CD4-positive, alpha-beta T cell treated with Interleukin-6 at 100 ng/mL for 8 hours (primary cell): Measurements from ENCODE around the gene SDK1.

Source experiments
- DNase-seq: peaks from one replicate; pipeline ENCODE4 v3.0.0-alpha.2; 2020; ENCODE audit warnings: mixed read lengths, low spot score

The SDK1 gene

DNA sequence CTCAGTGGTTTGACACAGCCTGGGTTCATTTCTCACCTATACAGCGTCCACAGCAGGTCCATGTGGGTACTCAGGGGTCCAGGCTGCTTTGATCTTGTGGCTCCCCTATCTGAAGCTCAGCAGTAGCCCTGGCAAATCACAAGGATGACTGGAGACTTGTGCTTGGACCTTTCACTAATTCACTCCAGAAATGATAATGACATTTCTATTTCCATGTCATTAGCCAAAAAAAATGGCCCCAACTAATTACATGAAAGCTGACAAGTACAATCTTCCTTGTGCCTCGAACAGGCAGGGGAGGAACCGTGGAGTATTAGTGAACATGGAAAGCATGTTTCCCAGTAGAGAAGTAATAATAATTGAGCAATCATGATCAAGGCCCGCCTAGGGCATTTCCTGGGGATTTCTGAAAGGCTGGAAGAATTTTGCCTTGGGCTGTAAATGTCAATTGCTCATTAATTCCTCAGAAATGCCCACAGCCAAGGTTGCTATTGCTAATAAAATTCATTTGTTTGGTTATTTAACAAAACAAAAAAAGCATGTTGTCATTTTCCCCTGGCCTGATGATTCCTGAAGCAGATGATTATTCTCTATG lies 586.1 kb downstream of the SDK1 start:
- no peak for DNase-seq

DNA sequence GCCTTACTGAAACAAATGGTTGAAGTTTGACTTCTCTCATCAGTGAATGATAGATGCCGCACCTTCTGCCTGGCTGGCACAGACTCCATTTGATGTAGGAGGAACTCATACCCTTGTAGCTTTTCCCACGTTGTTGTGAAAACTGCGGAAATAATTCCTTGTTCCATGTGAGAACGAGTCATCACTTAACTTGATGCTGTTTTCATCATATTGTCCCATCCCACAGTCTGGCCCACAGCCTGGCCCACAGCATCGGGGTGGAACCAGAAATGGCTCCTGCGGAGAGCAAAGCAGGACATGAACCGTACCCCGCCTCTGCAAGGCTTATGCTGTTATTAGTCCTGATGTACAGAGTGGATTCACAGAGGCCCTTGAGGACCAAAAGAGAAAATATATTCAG lies 587.0 kb downstream of the SDK1 start:
- DNase-seq, result no peak

DNA sequence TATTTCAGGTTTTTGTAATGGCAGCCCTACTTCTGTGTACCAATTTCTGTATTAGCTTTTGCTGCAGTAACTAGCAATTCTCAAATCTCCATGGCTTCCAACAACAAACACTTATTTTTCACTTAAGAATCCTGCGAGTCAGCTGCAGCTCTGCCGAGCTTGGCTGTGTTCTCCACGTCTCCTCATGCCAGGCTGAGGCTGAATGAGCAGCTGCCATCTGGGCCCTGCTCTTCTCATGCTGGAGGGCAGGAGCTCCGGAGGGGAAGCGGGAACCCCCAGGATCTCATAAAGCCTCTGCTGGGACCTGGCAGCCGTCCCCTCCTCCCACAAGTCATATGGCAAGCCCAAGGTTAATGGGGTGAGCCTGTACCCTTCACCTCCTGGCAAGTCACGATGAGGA lies 591.1 kb downstream of the SDK1 start:
- no peak for DNase-seq

DNA sequence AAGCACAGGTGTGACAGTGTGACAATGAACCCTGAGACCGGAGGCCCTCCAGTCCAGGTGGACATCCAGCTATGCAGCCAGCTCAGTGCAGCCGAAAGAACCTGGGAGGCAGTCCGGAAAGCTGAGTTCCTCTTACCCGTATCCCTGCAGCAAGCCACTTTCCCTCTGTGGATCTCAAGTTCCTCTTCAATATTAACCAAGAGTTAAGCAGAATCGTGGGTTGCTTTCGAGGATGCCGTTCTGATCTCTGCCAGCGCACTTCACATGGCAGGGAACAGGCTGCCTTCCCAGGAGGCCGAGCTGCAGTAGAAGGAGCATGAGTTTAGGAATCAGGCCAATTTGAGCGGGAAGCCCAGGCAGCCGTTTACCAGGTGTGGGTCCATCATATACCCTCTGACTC lies 591.6 kb downstream of the SDK1 start:
- DNase-seq, result no peak

DNA sequence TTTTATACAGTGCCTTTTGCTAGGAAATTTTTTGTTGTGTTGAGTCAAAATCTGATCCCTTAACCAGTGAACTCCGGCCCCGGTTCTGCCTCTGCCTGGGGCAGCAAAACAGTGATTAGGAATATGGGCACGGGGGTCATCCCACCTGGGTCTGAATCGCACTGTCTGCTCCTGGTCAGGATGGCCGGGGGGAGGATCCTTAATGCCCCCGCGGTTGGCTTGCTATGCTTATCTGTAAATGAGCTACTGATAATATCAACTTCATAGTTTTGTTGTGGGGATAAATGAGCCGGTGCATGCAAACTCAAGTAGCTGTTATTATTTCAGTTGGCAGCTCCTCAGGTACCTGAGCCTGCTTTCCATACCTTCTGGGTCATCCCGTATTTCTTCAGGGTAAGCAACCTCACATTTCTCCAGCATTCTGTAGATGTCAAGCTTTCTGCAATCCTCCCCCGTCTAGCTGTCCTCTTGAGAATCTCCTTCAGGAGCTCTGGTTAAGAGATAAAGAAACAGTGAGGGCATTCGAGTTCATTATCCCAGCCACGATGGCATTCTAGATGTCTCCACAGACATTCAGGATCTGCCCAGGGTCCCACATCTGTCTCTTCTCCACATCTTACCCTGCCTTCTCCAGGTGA lies 592.2 kb downstream of the SDK1 start:
- DNase-seq, result no peak

DNA sequence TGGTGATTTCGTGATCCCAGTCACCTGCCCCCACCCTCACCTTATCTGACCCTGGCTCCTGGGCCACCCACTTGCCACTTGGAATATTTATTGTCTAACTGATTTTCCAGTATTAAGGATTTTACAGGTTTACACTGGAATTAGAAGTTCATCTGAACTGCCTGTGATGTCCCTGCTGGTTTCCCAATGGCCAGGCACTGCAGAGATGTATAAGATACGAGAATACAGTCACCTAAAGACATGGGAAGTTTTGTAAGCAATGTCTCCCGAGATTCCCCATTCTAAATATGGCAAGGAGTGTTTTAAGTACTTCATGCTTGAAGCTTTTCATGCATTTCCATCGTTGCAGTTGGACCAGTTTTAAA lies 592.7 kb downstream of the SDK1 start:
- no peak for DNase-seq

DNA sequence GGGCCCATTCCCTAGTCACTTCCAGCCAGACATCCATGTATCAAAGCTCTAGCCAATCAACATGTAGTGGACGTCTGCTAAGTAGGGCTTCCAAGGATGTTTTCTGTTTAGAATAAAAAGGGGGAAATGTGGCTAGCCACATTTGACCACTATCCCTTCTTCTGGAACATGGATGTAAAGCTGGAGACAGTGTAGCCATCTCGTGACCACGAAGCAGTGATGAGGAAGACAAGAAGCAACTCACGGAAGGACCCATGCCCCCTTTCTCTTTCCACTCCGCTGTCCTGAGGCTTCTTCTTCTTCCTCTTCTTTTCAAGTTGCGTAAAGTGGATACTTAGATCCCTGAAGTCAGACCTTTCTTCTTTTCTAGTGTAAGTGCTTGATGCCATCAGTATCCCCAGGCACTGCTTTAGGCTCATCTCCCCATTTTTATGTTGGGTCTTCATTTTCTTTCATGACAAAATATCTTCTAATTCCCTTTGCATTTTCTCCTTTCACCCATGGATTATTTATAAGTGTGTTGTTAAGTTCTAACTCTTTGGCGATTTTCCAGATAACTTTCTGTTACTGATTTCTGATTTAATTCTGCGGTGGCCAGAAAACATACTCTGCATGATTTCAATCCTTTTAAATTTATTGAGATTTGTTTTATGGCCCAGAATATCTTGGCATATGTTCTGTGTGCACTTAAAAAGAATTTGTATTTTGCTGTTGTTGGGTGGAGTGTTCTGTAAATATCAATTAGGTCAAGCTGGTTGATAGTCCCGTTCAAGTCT lies 594.5 kb downstream of the SDK1 start:
- DNase-seq, result no peak

DNA sequence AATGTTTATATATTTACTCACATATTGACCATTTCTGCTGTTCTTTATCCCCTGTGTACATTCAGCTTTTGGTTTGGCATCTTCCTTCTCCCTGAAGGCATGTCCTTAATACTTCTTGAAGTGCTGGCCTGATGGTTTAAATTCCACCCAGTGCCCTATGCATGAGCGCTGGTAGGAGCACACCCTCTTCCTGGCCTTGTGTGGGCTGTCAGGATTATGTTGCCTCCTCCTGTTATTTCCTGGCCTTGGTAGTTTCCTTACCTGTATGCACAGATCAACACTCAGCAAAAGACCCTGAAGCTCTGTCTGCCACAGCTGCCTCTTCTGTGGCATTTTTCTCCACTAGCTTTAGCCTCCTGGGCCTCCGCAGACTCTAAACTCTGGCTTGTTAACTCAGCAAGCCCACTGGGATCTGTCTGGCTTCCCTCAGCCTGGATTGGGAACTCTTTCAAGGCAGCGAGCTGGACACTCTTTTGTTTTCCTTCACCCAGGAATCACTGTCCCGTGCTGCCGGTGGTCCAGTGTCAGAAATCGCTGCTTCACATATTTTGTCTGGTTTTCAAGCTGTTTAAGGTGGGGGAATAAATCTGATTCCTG lies 595.2 kb downstream of the SDK1 start:
- DNase-seq, result no peak

DNA sequence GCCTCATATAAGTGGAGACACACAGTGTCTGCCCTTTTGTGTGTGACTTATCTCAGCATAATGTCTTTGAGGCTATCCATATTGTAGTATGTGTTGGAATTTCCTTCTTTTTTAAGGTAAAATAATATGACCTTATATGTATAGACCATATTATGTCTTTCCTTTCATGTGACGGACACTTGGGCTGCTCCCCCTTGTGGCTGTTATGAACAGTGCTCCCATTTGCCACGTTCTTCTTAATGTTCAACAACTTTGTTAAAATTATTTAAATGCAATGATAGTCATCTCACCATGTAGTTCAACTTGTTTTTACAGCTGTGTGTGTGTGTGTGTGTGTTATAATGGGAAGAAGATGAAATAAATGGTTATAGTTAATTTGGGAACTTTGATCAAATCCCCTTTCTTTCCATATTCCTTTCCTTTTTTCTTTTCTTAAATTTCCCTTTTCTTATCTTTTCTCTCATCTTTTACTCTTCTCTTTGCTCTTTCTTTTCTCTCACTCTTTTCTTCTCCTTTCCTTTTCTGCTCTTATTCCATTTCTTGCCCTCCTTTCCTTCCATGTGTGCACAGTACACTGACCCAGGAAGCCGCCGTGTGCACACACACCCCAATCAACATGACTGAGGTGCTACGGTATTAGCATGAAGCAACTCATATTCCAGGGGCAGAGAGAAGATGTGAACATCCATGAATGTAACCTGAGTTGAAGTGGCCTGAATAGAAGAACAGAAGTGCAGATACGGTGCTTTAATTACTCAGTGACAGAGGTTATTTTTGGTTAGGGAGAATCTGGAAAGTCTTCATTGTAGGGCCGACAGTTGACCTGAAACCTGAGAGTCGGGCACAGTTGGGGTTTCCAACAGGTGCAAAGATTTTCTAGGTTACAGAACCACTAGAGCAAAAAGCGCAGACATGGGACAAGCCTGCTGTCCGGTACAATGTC lies 596.6 kb downstream of the SDK1 start:
- DNase-seq, result peak; percentile 40

DNA sequence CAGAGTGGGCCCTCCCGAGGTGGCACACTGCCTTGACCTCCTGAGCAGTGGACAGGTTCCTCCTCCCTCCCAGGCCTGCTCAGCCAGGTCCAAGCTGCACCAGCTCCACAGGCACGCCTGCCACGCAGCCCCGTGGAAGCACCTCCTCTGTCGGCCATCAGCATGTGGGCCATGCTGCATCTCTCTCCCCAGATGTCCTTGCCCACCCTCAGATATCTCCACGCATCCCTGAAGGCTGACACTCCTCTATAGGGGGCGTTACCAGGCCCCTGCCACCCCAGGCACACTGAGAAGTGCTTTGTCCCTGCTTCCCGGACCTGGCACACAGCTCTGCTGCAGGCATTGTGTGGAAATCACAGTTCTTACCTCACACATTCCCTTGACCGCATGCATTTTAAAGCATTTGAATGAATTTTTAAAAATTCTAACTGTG lies 598.5 kb downstream of the SDK1 start:
- DNase-seq, result no peak

DNA sequence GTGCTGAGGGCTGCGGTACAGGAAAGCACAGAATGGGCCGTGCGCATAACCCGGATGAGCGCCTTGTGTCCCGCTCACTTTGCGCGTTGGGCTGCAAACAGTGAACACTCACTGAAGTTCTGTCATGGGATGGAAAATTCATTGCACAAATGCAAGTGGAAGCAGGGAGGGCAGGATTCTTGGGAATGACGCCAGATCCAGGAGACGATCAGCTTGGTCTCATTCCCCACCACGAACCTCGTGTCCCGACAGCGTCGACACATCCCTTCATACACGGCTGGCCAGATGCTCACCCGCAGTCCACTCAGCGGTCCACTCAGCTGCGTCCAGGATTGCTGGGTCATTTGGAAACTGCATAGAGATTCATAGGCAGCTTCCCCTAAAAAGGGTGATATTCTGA lies 607.1 kb downstream of the SDK1 start:
- no peak for DNase-seq

DNA sequence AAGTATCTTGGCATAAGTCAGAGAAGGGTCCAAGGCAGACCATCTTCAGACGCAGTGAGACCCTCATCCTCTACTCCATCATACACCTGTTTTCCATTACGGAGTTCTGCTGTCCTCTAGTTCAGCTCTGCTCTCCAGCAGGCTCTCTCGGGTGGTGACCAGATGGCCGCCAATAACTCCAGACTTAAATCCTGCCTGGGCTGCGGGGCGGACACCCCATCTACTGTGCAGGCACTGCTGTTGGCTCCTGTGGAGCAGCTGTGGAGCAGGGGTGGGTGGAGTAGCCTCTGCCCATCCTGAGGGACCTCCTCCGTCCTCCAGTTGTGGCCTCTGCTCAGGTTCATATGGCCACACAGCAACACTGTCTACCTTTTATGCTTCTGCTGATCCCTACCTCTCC lies 608.1 kb downstream of the SDK1 start:
- no peak for DNase-seq

DNA sequence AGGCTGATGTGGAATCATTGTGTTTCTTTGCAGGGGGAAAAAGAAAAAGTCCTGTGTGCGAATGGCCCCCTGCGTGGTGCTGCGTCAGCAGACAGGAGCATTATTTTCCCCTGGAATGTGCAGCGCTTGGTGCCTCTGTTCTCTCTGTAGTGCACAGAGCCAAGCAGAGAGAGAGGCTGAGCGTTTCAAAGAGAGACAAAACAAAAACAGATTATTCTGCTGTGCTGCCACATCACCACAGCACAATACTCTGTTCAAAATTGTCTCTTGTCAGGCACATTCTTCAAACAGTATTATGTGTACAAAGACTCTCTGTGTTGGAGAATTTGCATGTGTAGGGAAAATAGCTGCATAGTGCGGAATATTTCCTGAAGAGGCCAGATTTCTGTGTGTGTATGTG lies 609.0 kb downstream of the SDK1 start:
- no peak for DNase-seq

DNA sequence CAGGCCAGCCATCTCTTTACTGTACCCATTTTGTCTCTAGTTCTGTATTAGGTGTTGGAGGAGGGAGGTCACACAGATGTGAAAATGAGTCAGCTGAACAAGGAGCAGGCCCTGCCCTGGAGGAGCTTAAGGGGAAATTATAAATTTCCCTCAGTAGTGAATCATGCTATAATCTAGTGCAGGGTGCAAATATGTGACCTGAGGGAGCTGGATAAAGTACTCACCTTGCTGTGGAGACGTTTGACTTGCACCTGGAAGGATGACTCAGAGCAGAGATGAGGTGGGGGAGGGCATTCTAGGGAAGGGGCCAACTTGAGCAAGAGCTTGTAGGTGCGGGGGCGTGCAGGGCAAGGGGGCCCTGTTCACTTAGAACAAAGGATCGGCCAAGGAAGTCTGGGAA lies 610.6 kb downstream of the SDK1 start:
- no peak for DNase-seq

DNA sequence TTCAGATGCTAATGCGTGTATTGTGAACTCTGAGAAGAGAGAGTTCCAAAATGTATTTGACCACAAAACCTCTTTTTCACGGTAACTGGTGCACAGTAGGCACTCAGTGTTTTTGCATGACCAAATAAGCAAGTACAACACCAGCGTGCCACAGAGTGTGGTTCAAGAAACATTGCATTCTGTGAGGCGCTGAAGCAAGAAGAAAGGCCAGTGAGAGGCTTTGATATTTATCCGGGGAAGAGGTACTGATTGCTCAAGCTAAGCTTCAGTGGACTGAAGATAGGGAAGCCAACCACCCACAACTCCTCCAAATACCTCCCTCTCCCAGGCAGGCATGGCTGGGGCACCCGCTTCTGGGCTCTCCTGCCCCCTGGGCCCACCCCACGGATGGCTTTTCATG lies 611.2 kb downstream of the SDK1 start:
- no peak for DNase-seq

DNA sequence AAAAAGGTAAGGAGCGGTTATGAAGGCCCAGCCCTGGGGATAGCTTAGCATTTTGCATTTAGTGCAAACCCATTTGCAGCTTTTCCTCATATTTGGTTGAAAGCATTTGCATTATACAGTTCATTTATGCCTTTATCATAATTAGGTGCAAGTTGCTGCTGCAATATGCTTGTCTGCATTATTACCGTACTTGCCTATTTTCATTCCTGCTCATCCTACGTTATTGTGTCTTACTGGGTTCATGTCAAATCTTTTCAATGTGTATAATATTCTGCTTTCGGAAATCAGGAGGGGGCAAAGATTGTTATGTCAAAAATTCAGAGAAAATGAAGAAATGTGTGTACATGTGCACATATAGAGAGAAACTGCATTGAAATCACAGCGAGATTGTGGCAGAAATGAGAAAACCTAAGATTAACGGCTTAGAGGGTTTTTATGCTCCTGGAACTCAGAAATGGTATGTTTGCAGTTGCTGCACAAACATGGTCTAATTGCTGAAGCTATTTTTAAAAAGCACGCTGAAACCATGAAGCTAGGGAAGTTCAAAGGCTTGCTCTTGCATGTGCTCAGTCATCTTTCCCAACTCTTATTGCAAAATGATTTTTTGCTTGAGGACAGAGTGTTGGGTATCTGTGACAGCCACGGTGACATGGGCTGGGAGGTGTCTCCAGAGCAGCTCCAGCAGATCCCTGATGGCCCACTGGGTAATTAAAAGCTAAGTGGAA lies 613.2 kb downstream of the SDK1 start:
- no peak for DNase-seq

DNA sequence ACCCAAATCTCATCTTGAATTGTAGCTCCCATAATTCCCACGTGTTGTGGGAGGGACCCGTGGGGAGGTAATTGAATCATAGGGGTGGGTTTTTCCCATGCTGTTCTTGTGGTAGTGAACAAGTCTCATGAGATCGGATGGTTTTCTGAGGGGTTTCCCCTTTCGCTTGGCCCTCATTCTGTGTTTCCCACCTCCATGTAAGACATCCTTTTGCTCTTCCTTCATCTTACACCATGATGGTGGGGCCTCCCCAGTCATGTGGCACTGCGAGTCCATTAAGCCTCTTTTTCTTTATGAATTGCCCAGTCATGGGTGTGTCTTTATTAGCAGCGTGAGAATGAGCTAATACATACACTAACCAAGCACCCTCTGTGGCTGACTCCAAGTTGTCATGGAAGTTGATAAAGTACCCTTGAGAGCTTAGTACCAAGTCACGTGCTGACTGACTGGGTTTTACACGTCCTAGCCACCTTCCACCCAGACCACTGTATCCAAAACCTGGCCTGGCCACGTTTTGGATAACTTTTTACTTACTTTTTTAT lies 614.4 kb downstream of the SDK1 start:
- DNase-seq, result no peak

DNA sequence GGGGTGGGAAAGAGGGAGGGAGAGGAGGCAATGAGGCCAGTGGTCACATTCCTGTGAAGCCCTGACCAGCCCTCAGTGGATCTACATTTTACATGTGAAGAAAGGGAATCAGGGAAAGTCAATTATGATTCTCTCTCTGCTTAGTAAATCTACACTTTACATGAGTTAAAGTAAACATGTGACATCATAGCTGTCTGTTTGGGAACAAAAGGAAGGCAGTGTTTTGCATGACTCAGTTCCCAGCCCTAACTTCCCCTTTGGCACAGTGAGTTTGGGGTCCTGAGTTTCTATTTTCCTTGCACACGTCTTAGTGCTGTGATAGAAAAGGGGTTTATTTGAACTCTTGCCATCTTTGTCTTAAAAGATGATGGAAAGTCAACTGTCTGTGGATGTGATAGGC lies 615.1 kb downstream of the SDK1 start:
- no peak for DNase-seq

DNA sequence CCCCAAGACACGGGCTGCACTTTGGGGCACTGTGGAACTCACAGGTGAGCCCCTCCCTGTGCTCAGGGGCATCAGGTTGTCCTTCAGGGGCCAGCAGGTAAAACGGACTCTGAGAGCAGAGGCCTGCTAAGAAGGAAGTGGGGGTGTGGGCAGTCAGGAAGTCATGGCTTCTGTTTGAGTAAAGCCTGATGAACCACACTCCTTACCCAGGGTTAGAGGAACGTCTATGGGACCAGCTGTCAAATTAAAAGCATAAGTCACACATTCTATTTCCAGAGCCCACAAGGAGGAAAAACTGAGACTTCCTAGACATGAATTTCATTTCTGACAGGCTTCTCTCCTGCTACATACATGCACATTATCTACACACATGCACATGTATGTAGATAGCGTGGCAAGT lies 616.4 kb downstream of the SDK1 start:
- no peak for DNase-seq

DNA sequence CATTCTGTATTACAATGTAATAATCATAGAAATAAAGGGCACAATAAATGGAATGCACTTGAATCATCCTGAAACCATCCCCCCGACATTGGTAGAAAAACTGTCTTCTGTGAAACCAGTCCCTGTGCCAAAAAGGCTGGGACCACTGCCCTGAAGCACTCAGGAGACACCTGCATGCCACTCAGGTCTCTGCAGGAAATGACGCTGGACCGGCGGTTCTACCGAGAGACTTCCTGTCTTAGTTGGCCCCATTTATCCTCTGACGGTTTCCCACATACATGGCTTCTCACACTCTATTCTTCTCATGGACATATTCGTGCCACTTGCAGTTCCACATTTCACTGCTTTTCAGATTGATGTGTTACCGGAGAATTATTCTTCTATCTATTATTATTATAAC lies 617.5 kb downstream of the SDK1 start:
- DNase-seq, result no peak

DNA sequence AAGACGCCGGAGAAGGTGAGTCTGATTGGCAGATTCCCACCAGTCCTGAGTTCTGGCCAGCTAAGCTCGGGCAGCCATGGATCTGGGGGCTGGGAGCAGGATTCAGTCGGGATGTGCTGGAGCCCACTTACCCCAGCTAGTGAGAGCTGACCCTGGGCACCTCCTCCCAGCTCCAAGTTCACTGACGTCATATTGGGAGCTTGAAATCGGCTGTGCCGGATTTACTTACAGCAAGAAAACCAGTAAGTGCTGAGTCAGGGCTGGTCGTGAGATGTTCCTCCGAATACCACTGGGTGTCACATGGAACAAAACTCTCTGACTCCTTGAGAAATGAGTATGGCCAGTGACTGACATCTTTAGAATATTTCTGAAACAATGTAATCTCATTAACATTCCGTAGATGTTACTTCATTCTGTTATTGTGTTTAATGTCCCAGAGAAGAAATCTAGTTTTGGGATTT lies 621.2 kb downstream of the SDK1 start:
- DNase-seq, result no peak
